Measurements from ENCODE around the gene ACTG2.
"Not testable (repeated sequence)": the region's sequence is repeated elsewhere in the genome, so short reads cannot be mapped to it uniquely, and the experiment has no call there.

Gene ACTG2

DNA sequence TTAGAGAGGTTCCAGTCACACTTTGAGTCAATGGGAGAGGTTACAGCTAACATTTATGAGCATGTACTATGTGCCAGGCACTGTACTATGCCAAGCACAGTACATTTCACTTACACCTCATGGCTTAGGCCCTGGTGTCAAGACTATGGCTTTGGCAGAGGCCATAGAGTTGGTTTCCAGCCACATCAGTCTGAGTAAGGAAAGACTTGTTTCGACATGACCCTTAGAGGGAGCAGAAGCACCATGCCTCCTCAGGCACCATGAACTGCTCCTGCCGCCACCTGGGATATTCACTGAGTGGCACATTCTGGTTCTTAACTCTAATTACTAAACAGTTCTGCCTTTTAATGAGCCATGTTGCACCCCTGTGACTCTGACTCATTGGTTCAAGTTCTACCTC lies 46.6 kb downstream of the ACTG2 start:
- peaks cover 12% of the 10 kb centered on the region for H3K36me3 ChIP-seq (ENCODE audit: low read length)
- no peak overlapping the region for H2AFZ ChIP-seq (ENCODE audit: low read depth, low read length, severe bottlenecking)
- H3F3A ChIP-seq (ENCODE audit: insufficient read depth): no peaks in the 10 kb centered on the region
- H3K9me2 ChIP-seq (replicated peaks; ENCODE audit: insufficient read depth, low read length): no peaks in the 10 kb centered on the region
- H3K9me3 ChIP-seq (ENCODE audit: insufficient read depth, low read length): no peaks in the 10 kb centered on the region
- H3K27me3 ChIP-seq (ENCODE audit: low read length): no peaks in the 10 kb centered on the region
- H3K79me2 ChIP-seq (ENCODE audit: insufficient read depth, low read length): peaks cover 92% of the 10 kb centered on the region
- no peak overlapping the region for H3K4me3 ChIP-seq (ENCODE audit: insufficient read depth, low read length, poor library complexity, severe bottlenecking)
- H4K20me1 ChIP-seq (ENCODE audit: low read depth, low read length): peaks cover 9% of the 10 kb centered on the region; the same call in 1 of the 2 replicates
- no peak overlapping the region for H3K27ac ChIP-seq (ENCODE audit: low read depth, low read length)
- H3K9ac ChIP-seq (ENCODE audit: low read length): no peak overlapping the region
- no peak overlapping the region for H3K4me2 ChIP-seq (ENCODE audit: low read depth, low read length, poor library complexity, severe bottlenecking)
- TF ChIP-seq, protein P1, sequence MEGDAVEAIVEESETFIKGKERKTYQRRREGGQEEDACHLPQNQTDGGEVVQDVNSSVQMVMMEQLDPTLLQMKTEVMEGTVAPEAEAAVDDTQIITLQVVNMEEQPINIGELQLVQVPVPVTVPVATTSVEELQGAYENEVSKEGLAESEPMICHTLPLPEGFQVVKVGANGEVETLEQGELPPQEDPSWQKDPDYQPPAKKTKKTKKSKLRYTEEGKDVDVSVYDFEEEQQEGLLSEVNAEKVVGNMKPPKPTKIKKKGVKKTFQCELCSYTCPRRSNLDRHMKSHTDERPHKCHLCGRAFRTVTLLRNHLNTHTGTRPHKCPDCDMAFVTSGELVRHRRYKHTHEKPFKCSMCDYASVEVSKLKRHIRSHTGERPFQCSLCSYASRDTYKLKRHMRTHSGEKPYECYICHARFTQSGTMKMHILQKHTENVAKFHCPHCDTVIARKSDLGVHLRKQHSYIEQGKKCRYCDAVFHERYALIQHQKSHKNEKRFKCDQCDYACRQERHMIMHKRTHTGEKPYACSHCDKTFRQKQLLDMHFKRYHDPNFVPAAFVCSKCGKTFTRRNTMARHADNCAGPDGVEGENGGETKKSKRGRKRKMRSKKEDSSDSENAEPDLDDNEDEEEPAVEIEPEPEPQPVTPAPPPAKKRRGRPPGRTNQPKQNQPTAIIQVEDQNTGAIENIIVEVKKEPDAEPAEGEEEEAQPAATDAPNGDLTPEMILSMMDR (IDR thresholded peaks at IDR 0.05; ENCODE audit: insufficient read depth, low read length, poor library complexity, severe bottlenecking): no peak
- no peak for TF ChIP-seq EZH2phosphoT487 (conservative IDR thresholded peaks at IDR 0.05; ENCODE audit: low read length)

GRCh38 chr2:73940066-73940465 lies 47.3 kb downstream of the ACTG2 start:
- H3K9ac ChIP-seq (ENCODE audit: low read length); H3K9me3 ChIP-seq (ENCODE audit: insufficient read depth, low read length); H3K4me2 ChIP-seq (ENCODE audit: low read depth, low read length, poor library complexity, severe bottlenecking); H3F3A ChIP-seq (ENCODE audit: insufficient read depth); H2AFZ ChIP-seq (ENCODE audit: low read depth, low read length, severe bottlenecking); H3K27ac ChIP-seq (ENCODE audit: low read depth, low read length); H3K27me3 ChIP-seq (ENCODE audit: low read length); H3K4me3 ChIP-seq (ENCODE audit: insufficient read depth, low read length, poor library complexity, severe bottlenecking); H3K9me2 ChIP-seq (replicated peaks; ENCODE audit: insufficient read depth, low read length): not testable (repeated sequence)
- Histone ChIP-seq H3K79me2 (ENCODE audit: insufficient read depth, low read length) (peaks cover 96% of the 10 kb centered on the region), H4K20me1 (ENCODE audit: low read depth, low read length) (peaks cover 11% of the 10 kb centered on the region; the same call in 1 of the 2 replicates), H3K36me3 (ENCODE audit: low read length) (peaks cover 13% of the 10 kb centered on the region)

GRCh38 chr2:73942664-73943063 lies 49.9 kb downstream of the ACTG2 start:
- Histone ChIP-seq H3K79me2 (ENCODE audit: insufficient read depth, low read length) (peaks cover 87% of the 10 kb centered on the region), H3K4me3 (ENCODE audit: insufficient read depth, low read length, poor library complexity, severe bottlenecking) (no peak overlapping the region), H3K36me3 (ENCODE audit: low read length) (peaks cover 23% of the 10 kb centered on the region; the same call in 1 of the 2 replicates), H3K9me2 (replicated peaks; ENCODE audit: insufficient read depth, low read length) (no peaks in the 10 kb centered on the region), H3K9me3 (ENCODE audit: insufficient read depth, low read length) (no peaks in the 10 kb centered on the region), H3K27me3 (ENCODE audit: low read length) (no peaks in the 10 kb centered on the region), H3K4me2 (ENCODE audit: low read depth, low read length, poor library complexity, severe bottlenecking) (no peak overlapping the region), H3K27ac (ENCODE audit: low read depth, low read length) (no peak overlapping the region), H2AFZ (ENCODE audit: low read depth, low read length, severe bottlenecking) (no peak overlapping the region), H4K20me1 (ENCODE audit: low read depth, low read length) (0 out of 2 replicates have a peak, but pooled peaks cover 11% of the 10 kb centered on the region), H3F3A (ENCODE audit: insufficient read depth) (no peaks in the 10 kb centered on the region), H3K9ac (ENCODE audit: low read length) (no peak overlapping the region)
- no peak for TF ChIP-seq EZH2phosphoT487 (conservative IDR thresholded peaks at IDR 0.05; ENCODE audit: low read length)
- TF ChIP-seq, protein P1 (IDR thresholded peaks at IDR 0.05; ENCODE audit: insufficient read depth, low read length, poor library complexity, severe bottlenecking): no peak

DNA sequence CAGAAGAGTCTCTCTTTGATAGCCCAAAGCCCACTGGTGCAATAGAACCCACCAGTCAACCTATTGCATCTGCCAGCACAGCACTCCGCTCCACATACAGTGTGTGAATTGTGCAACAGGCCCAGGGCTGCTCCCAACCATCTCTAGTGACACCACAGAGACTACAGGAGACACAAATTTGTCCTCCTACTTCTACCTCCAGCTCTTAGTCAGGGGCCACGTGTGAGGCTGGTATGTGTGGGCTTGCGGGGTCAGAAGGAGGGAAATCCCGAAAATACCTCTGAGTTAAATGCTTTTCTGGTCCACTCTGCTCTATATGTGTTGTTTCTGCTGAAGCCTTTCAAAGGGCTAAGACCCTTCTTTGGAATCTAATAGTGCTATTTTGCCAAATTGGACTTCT lies 51.9 kb downstream of the ACTG2 start:
- no peaks in the 10 kb centered on the region for H3F3A ChIP-seq (ENCODE audit: insufficient read depth)
- no peaks in the 10 kb centered on the region for H3K27me3 ChIP-seq (ENCODE audit: low read length)
- no peaks in the 10 kb centered on the region for H3K9me3 ChIP-seq (ENCODE audit: insufficient read depth, low read length)
- H3K36me3 ChIP-seq (ENCODE audit: low read length): peaks cover 27% of the 10 kb centered on the region; the same call in 1 of the 2 replicates
- no peak overlapping the region for H3K4me2 ChIP-seq (ENCODE audit: low read depth, low read length, poor library complexity, severe bottlenecking)
- no peak overlapping the region for H3K9ac ChIP-seq (ENCODE audit: low read length)
- 0 out of 2 replicates have a peak, but pooled peaks cover 11% of the 10 kb centered on the region for H4K20me1 ChIP-seq (ENCODE audit: low read depth, low read length)
- TF ChIP-seq, protein P1 (IDR thresholded peaks at IDR 0.05; ENCODE audit: insufficient read depth, low read length, poor library complexity, severe bottlenecking): no peak
- TF ChIP-seq EZH2phosphoT487 (conservative IDR thresholded peaks at IDR 0.05; ENCODE audit: low read length): no peak
- no peak overlapping the region for H3K27ac ChIP-seq (ENCODE audit: low read depth, low read length)
- no peaks in the 10 kb centered on the region for H3K9me2 ChIP-seq (replicated peaks; ENCODE audit: insufficient read depth, low read length)
- H3K79me2 ChIP-seq (ENCODE audit: insufficient read depth, low read length): peaks cover 67% of the 10 kb centered on the region
- H2AFZ ChIP-seq (ENCODE audit: low read depth, low read length, severe bottlenecking): no peak overlapping the region
- no peak overlapping the region for H3K4me3 ChIP-seq (ENCODE audit: insufficient read depth, low read length, poor library complexity, severe bottlenecking)

Data from SU-DHL-6 (cell line).